Measurements from ENCODE around the gene ARHGEF16.

DNA sequence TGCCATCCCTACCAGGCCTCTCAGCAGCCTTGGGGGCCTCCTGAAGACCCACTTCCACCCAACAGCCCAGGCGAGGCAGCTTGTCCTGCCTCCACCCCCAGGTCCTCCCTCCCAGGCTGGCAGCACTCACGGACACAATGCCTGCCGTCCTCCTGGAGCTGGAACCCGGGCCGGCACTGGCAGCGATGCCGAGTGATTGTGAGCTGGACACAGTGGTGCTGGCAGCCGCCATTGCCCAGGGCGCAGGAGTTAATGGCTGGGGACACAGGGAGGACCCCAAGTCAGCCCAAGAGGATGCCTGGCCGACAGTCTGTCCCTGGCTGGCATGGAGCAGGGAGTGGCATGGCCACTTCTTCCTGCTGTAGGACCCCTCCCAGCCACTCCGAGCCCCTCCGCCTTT lies 60.8 kb downstream of the ARHGEF16 start:
- TF ChIP-seq POLR2A (IDR thresholded peaks at IDR 0.05; ENCODE audit: low read depth) (no peak), EP300 (IDR thresholded peaks at IDR 0.05) (no peak)
